Measurements from ENCODE around the gene MYH11. TPM values are rescaled to one million over a fixed set of nuclear protein-coding genes. Genes with fewer than 3 reads are reported as not detected.
A peak's percentile ranks its signal among the peaks of the same experiment; 100 is the strongest.

MYH11 gene
- total and polyA plus RNA-seq, 2 experiments from 2014 or later: 1.6 to 5.9 TPM

- no peak overlapping the region for H3K4me2 ChIP-seq
- H4K20me1 ChIP-seq (replicated peaks; ENCODE audit: insufficient read depth): no peaks in the 10 kb centered on the region
- no peaks in the 10 kb centered on the region for H3K79me2 ChIP-seq (replicated peaks; ENCODE audit: insufficient read depth)
- no peaks in the 10 kb centered on the region for H3K4me1 ChIP-seq (ENCODE audit: insufficient read depth)
- Mint-ChIP-seq H3K4me3 (no peak overlapping the region), H3K4me1 (no peaks in the 10 kb centered on the region), H3K36me3 (ENCODE audit: low read depth) (no peaks in the 10 kb centered on the region), H3K27ac (no peak overlapping the region), H3K27me3 (ENCODE audit: insufficient read depth, low read depth, poor library complexity) (peaks cover 5% of the 10 kb centered on the region), H3K9me3 (no peaks in the 10 kb centered on the region)
- H3K9me2 ChIP-seq (ENCODE audit: insufficient read depth): no peaks in the 10 kb centered on the region
- no peaks in the 10 kb centered on the region for H3K27me3 ChIP-seq (ENCODE audit: insufficient read depth)
- TF ChIP-seq STAT1 (IDR thresholded peaks at IDR 0.05; ENCODE audit: unreplicated experiment) (no peak), ZNF114 (CRISPR knock-in tag; IDR thresholded peaks at IDR 0.05) (no peak), ZNF462 (CRISPR knock-in tag; IDR thresholded peaks at IDR 0.05) (no peak), REST (IDR thresholded peaks at IDR 0.05; ENCODE audit: unreplicated experiment) (no peak), CREB1 (CRISPR knock-in tag; IDR thresholded peaks at IDR 0.05; ENCODE audit: low read depth) (no peak)
- H3K27ac ChIP-seq (ENCODE audit: low read depth): no peak overlapping the region
- DNase-seq (ENCODE audit: low spot score) (peak; percentile 54), ATAC-seq (peak; percentile 91)
- no peak overlapping the region for H2AFZ ChIP-seq
- H3F3A ChIP-seq (replicated peaks; ENCODE audit: low read depth): no peaks in the 10 kb centered on the region
- H3K36me3 ChIP-seq (ENCODE audit: insufficient read depth): no peaks in the 10 kb centered on the region
- no peak overlapping the region for H3K4me3 ChIP-seq
These were observed 27.4 kb downstream of the MYH11 start for GRCh38 chr16:15829460-15829859.
